ENCODE data around the gene CDH2.

CDH2 gene

DNA sequence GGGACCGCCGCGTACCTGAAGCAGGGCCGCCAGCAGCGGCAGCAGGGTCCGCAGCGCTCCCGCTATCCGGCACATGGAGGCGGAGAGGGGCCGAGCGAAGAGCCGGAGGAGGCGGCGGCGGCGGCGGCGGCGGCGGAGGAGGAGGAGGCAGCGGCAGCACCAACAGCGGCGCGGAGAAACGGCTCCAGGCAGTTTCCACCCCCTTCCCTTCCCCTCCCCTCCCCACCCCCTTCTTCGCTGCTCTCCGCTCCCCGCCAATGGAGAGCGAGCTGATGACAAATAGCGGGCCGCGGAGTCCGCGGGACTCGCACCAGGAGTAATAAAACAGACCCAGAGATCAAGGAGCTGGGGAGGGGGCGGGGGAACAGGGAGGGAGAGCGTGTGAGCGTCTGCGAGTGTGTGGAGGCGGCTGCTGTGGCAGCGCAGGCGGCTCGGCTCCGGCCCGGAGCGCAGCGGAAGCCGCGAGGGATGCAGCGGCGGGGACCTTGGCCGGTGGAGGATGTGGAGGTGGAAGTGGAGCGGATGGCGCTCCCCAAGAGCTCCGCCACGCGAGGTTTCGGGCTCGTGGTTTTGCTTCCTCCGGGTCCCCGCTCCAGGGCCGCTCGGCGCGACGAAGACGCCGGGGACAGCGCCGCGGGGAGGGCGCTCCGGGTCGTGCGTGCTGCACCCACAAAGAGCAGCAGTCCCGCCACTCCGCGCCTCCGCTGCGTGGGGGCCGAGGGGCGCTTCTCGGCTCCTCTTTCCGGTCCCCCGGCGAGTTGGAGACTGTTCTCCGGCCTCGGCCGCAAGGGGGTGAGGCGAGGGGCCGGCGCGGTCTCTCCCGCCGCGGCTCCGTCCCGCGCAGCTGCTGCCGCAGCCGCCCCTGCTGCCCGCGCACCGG, at the start of gene CDH2:
Gene CDH2 (minus strand): TSS at position 183 of the 880 bp plus-strand sequence. CDS start 108 bp downstream, at position 75.
- TF ChIP-seq, protein P1, sequence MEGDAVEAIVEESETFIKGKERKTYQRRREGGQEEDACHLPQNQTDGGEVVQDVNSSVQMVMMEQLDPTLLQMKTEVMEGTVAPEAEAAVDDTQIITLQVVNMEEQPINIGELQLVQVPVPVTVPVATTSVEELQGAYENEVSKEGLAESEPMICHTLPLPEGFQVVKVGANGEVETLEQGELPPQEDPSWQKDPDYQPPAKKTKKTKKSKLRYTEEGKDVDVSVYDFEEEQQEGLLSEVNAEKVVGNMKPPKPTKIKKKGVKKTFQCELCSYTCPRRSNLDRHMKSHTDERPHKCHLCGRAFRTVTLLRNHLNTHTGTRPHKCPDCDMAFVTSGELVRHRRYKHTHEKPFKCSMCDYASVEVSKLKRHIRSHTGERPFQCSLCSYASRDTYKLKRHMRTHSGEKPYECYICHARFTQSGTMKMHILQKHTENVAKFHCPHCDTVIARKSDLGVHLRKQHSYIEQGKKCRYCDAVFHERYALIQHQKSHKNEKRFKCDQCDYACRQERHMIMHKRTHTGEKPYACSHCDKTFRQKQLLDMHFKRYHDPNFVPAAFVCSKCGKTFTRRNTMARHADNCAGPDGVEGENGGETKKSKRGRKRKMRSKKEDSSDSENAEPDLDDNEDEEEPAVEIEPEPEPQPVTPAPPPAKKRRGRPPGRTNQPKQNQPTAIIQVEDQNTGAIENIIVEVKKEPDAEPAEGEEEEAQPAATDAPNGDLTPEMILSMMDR (conservative IDR thresholded peaks at IDR 0.05; ENCODE audit: low read depth), result no peak
- DNase-seq (ENCODE audit: low spot score), result peak; percentile 56
- H3K27ac ChIP-seq, result peak within 1 kb of the TSS; percentile 80
- POLR2A ChIA-PET (ENCODE audit: low non-redundant PET), result no interaction called here
- CTCF ChIA-PET, result no interaction called here

DNA sequence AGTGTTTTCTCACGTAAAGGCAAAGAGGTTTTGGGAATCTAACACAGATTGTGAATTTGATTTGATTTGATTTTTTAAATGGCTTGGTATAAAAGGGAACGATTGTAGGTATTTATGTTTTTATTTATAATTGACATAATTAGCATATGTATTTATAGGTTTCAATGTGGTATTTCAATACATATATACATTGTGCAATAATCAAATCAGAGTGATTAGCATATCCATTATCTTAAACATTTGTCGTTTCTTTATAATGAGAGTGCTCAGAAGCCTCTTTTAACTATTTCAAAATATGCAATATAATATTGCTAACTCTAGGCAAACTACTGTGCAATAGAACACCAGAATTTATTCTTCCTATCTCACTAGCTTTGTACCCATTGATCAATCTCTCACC, 35.1 kb upstream of the CDH2 start:
- DNase-seq (ENCODE audit: low spot score), result no peak
- TF ChIP-seq, protein P1 (conservative IDR thresholded peaks at IDR 0.05; ENCODE audit: low read depth), result no peak
- no peak overlapping the region for H3K27ac ChIP-seq
- POLR2A ChIA-PET (ENCODE audit: low non-redundant PET), result no interaction called here
- CTCF ChIA-PET, result no interaction called here

DNA sequence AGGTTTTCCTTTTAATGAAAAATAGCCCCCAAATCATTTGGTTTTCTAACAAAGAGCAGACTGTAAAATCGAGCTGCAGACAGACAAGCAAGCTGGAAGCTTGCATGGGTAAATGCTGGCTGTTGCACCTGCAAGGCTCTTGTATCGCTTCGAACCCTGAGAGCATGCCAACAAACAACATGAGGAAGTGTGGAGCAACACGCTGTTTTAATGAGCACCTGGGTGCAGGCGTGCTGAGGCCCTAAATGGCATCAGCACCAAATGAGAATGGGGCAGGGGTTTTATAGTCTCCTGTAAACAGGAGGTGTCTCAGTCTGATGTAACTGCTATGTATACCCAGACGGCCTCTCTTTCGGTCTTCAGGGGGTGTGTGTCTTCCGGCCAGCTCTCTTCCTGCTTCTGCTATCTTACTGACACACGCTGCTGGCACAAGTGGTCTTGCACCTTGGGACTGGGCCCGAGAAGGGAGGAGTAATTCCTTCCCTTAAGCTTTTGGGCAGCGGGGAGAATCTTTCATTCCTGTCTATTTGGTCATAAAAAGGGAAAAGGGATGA, 31.9 kb upstream of the CDH2 start:
- POLR2A ChIA-PET (ENCODE audit: low non-redundant PET), result no interaction called here
- TF ChIP-seq, protein P1 (conservative IDR thresholded peaks at IDR 0.05; ENCODE audit: low read depth), result no peak
- no peak overlapping the region for H3K27ac ChIP-seq
- no peak for DNase-seq (ENCODE audit: low spot score)
- CTCF ChIA-PET, result no interaction called here

DNA sequence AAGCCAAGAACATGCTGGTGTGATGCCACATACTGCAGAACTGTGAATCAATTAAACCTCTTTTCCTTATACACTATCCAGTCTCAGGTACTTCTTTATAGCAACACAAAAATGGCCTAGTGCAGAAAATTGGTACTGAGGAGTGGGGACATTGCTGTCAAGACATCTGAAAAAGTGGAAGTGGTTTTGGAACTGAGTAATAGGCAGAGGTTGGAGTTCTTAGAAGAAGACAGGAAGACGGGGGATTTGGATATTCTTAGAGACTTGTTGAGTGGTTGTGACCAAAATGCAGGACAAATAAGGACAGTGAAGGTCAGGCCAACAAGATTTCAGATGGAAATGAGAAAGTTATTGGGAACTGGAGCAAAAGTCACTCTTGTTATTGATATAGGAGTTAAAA, 31.3 kb upstream of the CDH2 start:
- TF ChIP-seq, protein P1 (conservative IDR thresholded peaks at IDR 0.05; ENCODE audit: low read depth), result no peak
- H3K27ac ChIP-seq, result no peak overlapping the region
- DNase-seq (ENCODE audit: low spot score), result no peak
- ChIA-PET POLR2A (ENCODE audit: low non-redundant PET) (no interaction called here), CTCF (no interaction called here)

DNA sequence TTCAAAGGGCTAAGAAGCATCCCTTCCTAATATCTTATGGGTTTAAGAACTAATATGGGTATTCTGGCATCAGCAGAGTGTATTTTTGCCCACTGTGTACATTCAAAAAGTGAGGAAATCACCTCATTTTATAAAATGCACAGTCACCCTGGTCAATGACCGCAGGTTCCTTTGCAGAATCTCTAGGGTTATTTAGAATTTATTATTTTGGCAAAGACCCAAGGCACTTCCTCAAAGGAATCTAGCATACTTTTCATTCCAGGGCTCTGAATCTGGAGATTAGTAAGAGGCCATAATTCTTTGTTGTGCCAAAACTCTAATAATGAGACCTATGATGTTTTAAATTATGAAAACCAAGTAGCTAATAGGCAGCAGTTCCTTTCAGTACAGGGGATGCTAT, 27.2 kb upstream of the CDH2 start:
- CTCF ChIA-PET, result no interaction called here
- TF ChIP-seq, protein P1 (conservative IDR thresholded peaks at IDR 0.05; ENCODE audit: low read depth), result no peak
- POLR2A ChIA-PET (ENCODE audit: low non-redundant PET), result no interaction called here
- peak; percentile 49 for DNase-seq (ENCODE audit: low spot score)
- no peak overlapping the region for H3K27ac ChIP-seq

DNA sequence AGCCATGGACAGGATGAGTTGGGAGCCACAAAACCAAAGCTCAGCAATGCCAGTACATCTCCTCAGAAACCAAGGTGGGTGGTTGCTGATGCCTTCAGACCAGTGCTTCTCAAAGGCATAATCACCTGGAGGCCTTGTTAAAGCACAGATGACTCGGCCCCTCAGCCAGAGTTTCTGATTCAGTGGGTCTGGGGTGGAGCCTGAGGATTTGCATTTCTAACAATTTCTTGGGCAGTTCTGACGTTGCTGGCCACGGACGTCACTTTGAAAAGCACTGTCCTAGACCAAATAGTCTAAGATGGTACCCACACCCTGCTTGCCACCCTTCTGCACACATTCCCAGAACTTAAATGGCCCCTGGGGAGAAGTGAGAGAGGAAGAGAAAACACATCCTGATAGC, 24.1 kb upstream of the CDH2 start:
- TF ChIP-seq, protein P1 (conservative IDR thresholded peaks at IDR 0.05; ENCODE audit: low read depth), result no peak
- H3K27ac ChIP-seq, result no peak overlapping the region
- no peak for DNase-seq (ENCODE audit: low spot score)
- ChIA-PET CTCF (no interaction called here), POLR2A (ENCODE audit: low non-redundant PET) (no interaction called here)
